ENCODE measurements around the gene ARAP1. TPM values are rescaled to one million over a fixed set of nuclear protein-coding genes. Genes with fewer than 3 reads are reported as not detected.

Gene ARAP1
- total and polyA plus RNA-seq, 2 of the 8 experiments (the other 6 are each of a cell fraction or from before 2014, with no cell fraction given): 25.7 to 61.6 TPM

DNA sequence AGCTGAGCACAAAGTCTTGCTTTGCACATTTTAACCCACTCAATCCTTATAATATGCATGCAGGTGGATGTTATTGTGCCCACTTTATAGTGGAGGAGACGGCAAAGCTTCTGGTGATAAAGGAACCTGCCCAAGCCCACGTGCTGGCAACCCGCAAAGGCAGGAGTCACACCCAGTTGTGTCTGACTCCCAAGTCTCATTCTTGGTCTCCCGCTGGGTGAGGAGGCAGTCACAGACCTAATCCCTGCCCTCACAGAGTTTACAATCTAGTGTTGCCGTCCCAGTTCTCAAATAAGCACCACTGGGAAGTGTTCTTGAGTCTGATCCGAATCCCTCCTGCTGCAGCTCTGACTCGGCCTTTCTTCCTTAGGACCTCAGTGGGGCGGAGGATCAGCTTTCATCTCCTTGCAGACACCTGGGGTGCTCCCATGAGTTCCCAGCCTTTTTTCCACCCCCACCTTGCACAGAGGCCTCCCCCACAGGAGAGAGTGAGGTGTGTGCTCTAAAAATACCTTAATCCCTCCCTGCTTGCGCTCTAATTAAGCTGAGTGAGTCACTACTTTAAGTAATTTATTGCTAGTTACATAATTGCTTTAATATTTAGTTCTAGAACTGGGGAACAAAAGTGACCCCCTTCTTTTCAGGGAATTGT, 93.1 kb downstream of the ARAP1 start:
- CTCF ChIA-PET (ENCODE audit: partially characterized antibody): interaction anchor here (0.6 to 39.6 kb wide), 7 partner anchors 10 to 84 kb away, joined by 3 to 552 read pairs (median 9); no protein-coding TSS in a partner anchor

More for the DNA sequence above, 93.1 kb downstream of the ARAP1 start:
- no peaks in the 10 kb centered on the region for H3K79me1 ChIP-seq (ENCODE audit: low read depth, low read length)
- H3K4ac ChIP-seq (replicated peaks; ENCODE audit: insufficient read length, low read depth, low read length): no peak overlapping the region
- no peak overlapping the region for H2AFZ ChIP-seq (ENCODE audit: low read length)
- H3K79me2 ChIP-seq (ENCODE audit: control insufficient read depth in 1 of 2, insufficient read depth in 2 of 2, low read length in 2 of 2): no peaks in the 10 kb centered on the region
- TF ChIP-seq POU5F1 (IDR thresholded peaks at IDR 0.05; ENCODE audit: low read depth, low read length) (no peak), CEBPB (IDR thresholded peaks at IDR 0.05; ENCODE audit: low read depth, low read length) (no peak), NRF1 (IDR thresholded peaks at IDR 0.05; ENCODE audit: low read depth, low read length) (no peak), POLR2A (IDR thresholded peaks at IDR 0.05; ENCODE audit: control extremely low read depth in 1 of 2, low read depth in 2 of 2, low read length in 2 of 2) (no peak), RXRA (IDR thresholded peaks at IDR 0.05; ENCODE audit: insufficient read depth, low read depth, low read length) (no peak), SP4 (IDR thresholded peaks at IDR 0.05; ENCODE audit: low read length) (no peak), BACH1 (IDR thresholded peaks at IDR 0.05; ENCODE audit: low read length) (no peak), GABPA (IDR thresholded peaks at IDR 0.05; ENCODE audit: borderline replicate concordance, insufficient read depth, low read length) (no peak), ZNF274 (IDR thresholded peaks at IDR 0.05; ENCODE audit: borderline replicate concordance, extremely low read depth, low read length) (no peak)
- no peaks in the 10 kb centered on the region for H3K27me3 ChIP-seq (replicated peaks in 1 of 4; ENCODE audit: control insufficient read depth in 3 of 4, extremely low read depth in 1 of 4, insufficient read depth in 3 of 4, low read length in 3 of 4)
- POLR2A ChIA-PET (ENCODE audit: partially characterized antibody): interaction anchor here (1.0 to 1.5 kb wide), 2 partner anchors 15 to 20 kb away, joined by 3 read pairs; no protein-coding TSS in a partner anchor
- no peak overlapping the region for H3K4me3 ChIP-seq (ENCODE audit: extremely low read depth in 1 of 4, insufficient read depth in 2 of 4, low read depth in 3 of 4, low read length in 4 of 4)
- no peaks in the 10 kb centered on the region for H3K23me2 ChIP-seq (ENCODE audit: low read depth, low read length)
- no peak overlapping the region for H4K5ac ChIP-seq (ENCODE audit: insufficient read length, low read depth, low read length)
- H3K9ac ChIP-seq (replicated peaks in 1 of 4; ENCODE audit: extremely low read depth in 1 of 4, low read depth in 3 of 4, low read length in 3 of 4): no peak overlapping the region
- H3K4me2 ChIP-seq (ENCODE audit: insufficient read depth in 1 of 2, low read depth in 2 of 2, low read length in 2 of 2): no peak overlapping the region
- H3K23ac ChIP-seq (ENCODE audit: insufficient read length): no peak overlapping the region
- 88% methylated on average over 9 of the region's 9 CpGs; no CpG with 5 or more reads in 1 of the 2 experiments for WGBS, 2 experiments (ENCODE audit: extremely low coverage in 1 of 2, insufficient coverage in 1 of 2, insufficient read length in 1 of 2, insufficient replicate concordance in 2 of 2, low coverage in 1 of 2, low lambda C conversion rate in 2 of 2, missing lambda C conversion rate in 1 of 2)
- DNase-seq (ENCODE audit: low read depth in 1 of 2, low spot score in 2 of 2): no peak
- no peak overlapping the region for H2BK120ac ChIP-seq (replicated peaks; ENCODE audit: low read depth, low read length)
- peaks cover 0 to 2% (median 1%) of the 10 kb centered on the region in 4 experiments; a peak in 2 of 7 replicates for H3K4me1 ChIP-seq (replicated peaks in 1 of 4; ENCODE audit: control insufficient read depth in 3 of 4, insufficient read depth in 4 of 4, low read length in 3 of 4)
- H2BK12ac ChIP-seq (ENCODE audit: low read depth, low read length): no peak overlapping the region
- no peak overlapping the region for H2BK20ac ChIP-seq (ENCODE audit: low read length)
- H3K18ac ChIP-seq (ENCODE audit: extremely low read depth, low read length): no peak overlapping the region
- H3K9me3 ChIP-seq (ENCODE audit: insufficient read depth in 2 of 2, low read depth in 1 of 2, low read length in 1 of 2): no peaks in the 10 kb centered on the region
- no peak overlapping the region for H3K14ac ChIP-seq (ENCODE audit: insufficient read length)
- no peaks in the 10 kb centered on the region for H3K36me3 ChIP-seq (ENCODE audit: control insufficient read depth in 2 of 4, insufficient read depth in 4 of 4, low read length in 3 of 4)
- no peak overlapping the region for H2BK15ac ChIP-seq (ENCODE audit: low read length)
- H4K8ac ChIP-seq (ENCODE audit: extremely low read depth, insufficient read depth, low read length): no peak overlapping the region; the same call in 1 of the 2 replicates
- no peak overlapping the region for H3K56ac ChIP-seq (replicated peaks; ENCODE audit: insufficient read length, low read depth, low read length)
- peaks cover 0 to 2% of the 10 kb centered on the region in 2 experiments for H4K20me1 ChIP-seq (replicated peaks in 1 of 2; ENCODE audit: control insufficient read depth in 1 of 2, insufficient read depth in 2 of 2, low read length in 2 of 2)
- H3K27ac ChIP-seq (ENCODE audit: low read depth, low read length): no peak overlapping the region
- no peak overlapping the region for H4K91ac ChIP-seq (replicated peaks; ENCODE audit: insufficient read length, low read length)
- H2AK5ac ChIP-seq (ENCODE audit: low read depth, low read length): no peak overlapping the region
- no peak overlapping the region for H2BK5ac ChIP-seq (ENCODE audit: low read depth, low read length)
- no peak for FAIRE-seq

Measured in H1 (cell line).